ENCODE data around the gene SFTPD.

The SFTPD gene

GRCh38 chr10:79982362-79982800 is 33.5 kb upstream of the SFTPD start:
- Histone ChIP-seq H3K79me2 (ENCODE audit: low read length) (no peaks in the 10 kb centered on the region), H3K27me3 (ENCODE audit: low read depth, low read length) (no peaks in the 10 kb centered on the region), H3K4me3 (ENCODE audit: low read length) (no peak overlapping the region), H3K4me1 (ENCODE audit: low read length) (peaks cover 24% of the 10 kb centered on the region), H3K9me3 (ENCODE audit: insufficient read depth, low read length) (no peaks in the 10 kb centered on the region), H4K20me1 (ENCODE audit: insufficient read depth, low read length) (no peaks in the 10 kb centered on the region), H3K4me2 (ENCODE audit: low read length) (no peak overlapping the region), H3K36me3 (replicated peaks; ENCODE audit: low read depth, low read length) (no peaks in the 10 kb centered on the region), H3K9ac (ENCODE audit: low read length) (no peak overlapping the region), H2AFZ (ENCODE audit: low read depth, low read length) (no peak overlapping the region), H3K27ac (ENCODE audit: low read length) (no peak overlapping the region)
- TF ChIP-seq EZH2phosphoT487 (IDR thresholded peaks at IDR 0.05; ENCODE audit: low read depth) (no peak), CTCF (IDR thresholded peaks at IDR 0.05; ENCODE audit: low read depth, low read length) (no peak)

- no peak overlapping the region for H2AFZ ChIP-seq (ENCODE audit: low read depth, low read length)
Observed at GRCh38 chr10:79981450-79982361, 32.8 kb upstream of the SFTPD start.

GRCh38 chr10:79980711-79981110 is 31.8 kb upstream of the SFTPD start:
- no peak overlapping the region for H3K4me3 ChIP-seq (ENCODE audit: low read length)
- no peak overlapping the region for H3K4me2 ChIP-seq (ENCODE audit: low read length)
- H3K9ac ChIP-seq (ENCODE audit: low read length), result no peak overlapping the region

More at GRCh38 chr10:79981450-79982361, 32.8 kb upstream of the SFTPD start:
- H3K27me3 ChIP-seq (ENCODE audit: low read depth, low read length), result no peaks in the 10 kb centered on the region
- no peak overlapping the region for H3K9ac ChIP-seq (ENCODE audit: low read length)
- H3K27ac ChIP-seq (ENCODE audit: low read length), result no peak overlapping the region
- H3K4me3 ChIP-seq (ENCODE audit: low read length), result no peak overlapping the region
- H3K36me3 ChIP-seq (replicated peaks; ENCODE audit: low read depth, low read length), result no peaks in the 10 kb centered on the region
- peaks cover 23% of the 10 kb centered on the region for H3K4me1 ChIP-seq (ENCODE audit: low read length)
- no peaks in the 10 kb centered on the region for H3K9me3 ChIP-seq (ENCODE audit: insufficient read depth, low read length)
- no peaks in the 10 kb centered on the region for H4K20me1 ChIP-seq (ENCODE audit: insufficient read depth, low read length)
- H3K4me2 ChIP-seq (ENCODE audit: low read length), result no peak overlapping the region
- TF ChIP-seq CTCF (IDR thresholded peaks at IDR 0.05; ENCODE audit: low read depth, low read length), result no peak
- no peak for TF ChIP-seq EZH2phosphoT487 (IDR thresholded peaks at IDR 0.05; ENCODE audit: low read depth)
- H3K79me2 ChIP-seq (ENCODE audit: low read length), result no peaks in the 10 kb centered on the region

More at GRCh38 chr10:79980711-79981110, 31.8 kb upstream of the SFTPD start:
- TF ChIP-seq EZH2phosphoT487 (IDR thresholded peaks at IDR 0.05; ENCODE audit: low read depth) (no peak), CTCF (IDR thresholded peaks at IDR 0.05; ENCODE audit: low read depth, low read length) (no peak)
- H3K9me3 ChIP-seq (ENCODE audit: insufficient read depth, low read length), result no peaks in the 10 kb centered on the region
- peaks cover 13% of the 10 kb centered on the region for H3K4me1 ChIP-seq (ENCODE audit: low read length)
- no peaks in the 10 kb centered on the region for H3K79me2 ChIP-seq (ENCODE audit: low read length)
- no peaks in the 10 kb centered on the region for H3K36me3 ChIP-seq (replicated peaks; ENCODE audit: low read depth, low read length)
- no peak overlapping the region for H2AFZ ChIP-seq (ENCODE audit: low read depth, low read length)
- no peaks in the 10 kb centered on the region for H3K27me3 ChIP-seq (ENCODE audit: low read depth, low read length)
- no peaks in the 10 kb centered on the region for H4K20me1 ChIP-seq (ENCODE audit: insufficient read depth, low read length)
- H3K27ac ChIP-seq (ENCODE audit: low read length), result no peak overlapping the region
